ENCODE data around the gene RAB7B.

Gene RAB7B

DNA sequence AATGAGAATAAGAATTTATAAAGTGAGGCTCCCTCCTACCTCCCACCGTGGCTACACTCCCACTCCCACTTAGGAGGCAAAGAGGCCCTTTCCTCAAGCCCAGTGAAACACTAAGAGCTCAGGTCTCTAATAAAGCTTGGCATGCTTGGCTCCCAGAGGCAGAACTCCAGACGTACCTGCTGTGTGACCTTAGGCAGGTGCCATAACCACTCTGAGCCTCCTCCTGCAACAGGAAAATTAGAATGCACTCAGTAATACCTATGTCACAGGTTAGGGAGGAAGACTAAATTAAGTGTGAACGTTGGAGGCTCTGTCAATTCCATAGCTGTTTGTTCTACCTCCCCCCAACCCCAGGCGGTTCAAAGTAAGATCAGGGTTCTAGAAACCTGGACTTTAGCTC, 43.4 kb downstream of the RAB7B start:
- H4K91ac ChIP-seq (ENCODE audit: low read depth, low read length, poor library complexity): no peak overlapping the region
- peak overlapping the region; percentile 39 for H3K18ac ChIP-seq (ENCODE audit: low read length)
- H3K79me1 ChIP-seq (ENCODE audit: low read depth, low read length): no peaks in the 10 kb centered on the region
- H2BK5ac ChIP-seq (ENCODE audit: low read length): no peak overlapping the region
- no peaks in the 10 kb centered on the region for H3K36me3 ChIP-seq (replicated peaks in 1 of 2; ENCODE audit: control insufficient read depth in 2 of 2, insufficient read depth in 2 of 2, low read length in 2 of 2)
- peaks cover 0 to 23% (median 2%) of the 10 kb centered on the region in 3 experiments for H3K27me3 ChIP-seq (ENCODE audit: control insufficient read depth in 3 of 3, insufficient read depth in 3 of 3, low read depth in 1 of 3, low read length in 3 of 3)
- H3K27ac ChIP-seq (replicated peaks; ENCODE audit: low read length): no peak overlapping the region
- peaks cover 4 to 12% of the 10 kb centered on the region in 2 donors for H3K4me1 ChIP-seq (ENCODE audit: control insufficient read depth in 2 of 2, insufficient read depth in 1 of 2, low read depth in 1 of 2, low read length in 2 of 2)
- no peak overlapping the region for H2AK5ac ChIP-seq (ENCODE audit: low read depth, low read length)
- H2BK15ac ChIP-seq (ENCODE audit: low read length): no peak overlapping the region
- H2BK120ac ChIP-seq (ENCODE audit: low read depth, low read length): no peak overlapping the region
- no peak overlapping the region for H3K4me2 ChIP-seq (ENCODE audit: insufficient read depth, low read length, poor library complexity, severe bottlenecking)
- no peak for DNase-seq (ENCODE audit: low spot score)
- no peak overlapping the region for H3K4ac ChIP-seq (ENCODE audit: low read length)
- no CpG with 5 or more reads among the region's 4 CpGs for WGBS, 2 donors (ENCODE audit: extremely low coverage in 2 of 2, insufficient read length in 2 of 2, insufficient replicate concordance in 1 of 2)
- no peak overlapping the region for H3K4me3 ChIP-seq (ENCODE audit: low read length in 2 of 2)
- no peak overlapping the region for H3K23ac ChIP-seq (ENCODE audit: low read depth, low read length, poor library complexity)
- H3K9me3 ChIP-seq (replicated peaks in 1 of 2; ENCODE audit: control insufficient read depth in 2 of 2, insufficient read depth in 1 of 2, low read depth in 1 of 2, low read length in 2 of 2): no peaks in the 10 kb centered on the region
- H3K14ac ChIP-seq (ENCODE audit: low read length): no peak overlapping the region
- H2BK12ac ChIP-seq (ENCODE audit: low read length): no peak overlapping the region
- H2AFZ ChIP-seq (ENCODE audit: low read length): no peak overlapping the region
- no peak overlapping the region for H3K9ac ChIP-seq (ENCODE audit: low read depth, low read length, poor library complexity)
- H4K8ac ChIP-seq (ENCODE audit: low read depth, low read length): no peak overlapping the region

DNA sequence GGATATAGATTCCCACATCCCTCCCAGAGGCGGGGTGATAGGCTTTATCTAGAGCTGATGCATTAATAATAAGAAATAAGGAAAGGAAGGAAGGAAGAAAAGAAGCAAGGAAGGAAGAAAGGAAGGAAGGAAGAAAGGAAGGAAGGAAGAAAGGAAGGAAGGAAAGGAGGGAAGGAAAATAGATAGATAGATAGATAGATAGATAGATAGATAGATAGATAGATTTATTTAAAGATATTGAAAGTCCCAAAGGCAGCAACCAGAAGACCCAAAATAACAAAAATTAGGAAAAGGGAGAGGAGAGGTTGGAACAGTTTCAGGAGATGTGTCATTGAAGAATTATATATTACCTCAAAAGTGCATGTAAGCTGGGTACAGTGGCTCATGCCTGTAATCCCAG, 47.7 kb downstream of the RAB7B start:
- no CpG with 5 or more reads among the region's 1 CpG for WGBS, 2 donors (ENCODE audit: extremely low coverage in 2 of 2, insufficient read length in 2 of 2, insufficient replicate concordance in 1 of 2)
- no peak overlapping the region for H3K4me2 ChIP-seq (ENCODE audit: insufficient read depth, low read length, poor library complexity, severe bottlenecking)
- H4K91ac ChIP-seq (ENCODE audit: low read depth, low read length, poor library complexity): no peak overlapping the region
- no peak overlapping the region for H3K14ac ChIP-seq (ENCODE audit: low read length)
- no peak overlapping the region for H3K4ac ChIP-seq (ENCODE audit: low read length)
- no peak overlapping the region for H4K8ac ChIP-seq (ENCODE audit: low read depth, low read length)
- H2BK12ac ChIP-seq (ENCODE audit: low read length): no peak overlapping the region
- H3K23ac ChIP-seq (ENCODE audit: low read depth, low read length, poor library complexity): no peak overlapping the region
- H3K27ac ChIP-seq (replicated peaks; ENCODE audit: low read length): no peak overlapping the region
- no peak overlapping the region for H2BK15ac ChIP-seq (ENCODE audit: low read length)
- H2AFZ ChIP-seq (ENCODE audit: low read length): no peak overlapping the region
- no peak overlapping the region for H3K9ac ChIP-seq (ENCODE audit: low read depth, low read length, poor library complexity)
- H3K9me3 ChIP-seq (replicated peaks in 1 of 2; ENCODE audit: control insufficient read depth in 2 of 2, insufficient read depth in 1 of 2, low read depth in 1 of 2, low read length in 2 of 2): no peaks in the 10 kb centered on the region
- H3K79me1 ChIP-seq (ENCODE audit: low read depth, low read length): no peaks in the 10 kb centered on the region
- no peak for DNase-seq (ENCODE audit: low spot score)
- H2BK5ac ChIP-seq (ENCODE audit: low read length): no peak overlapping the region
- no peak overlapping the region for H2AK5ac ChIP-seq (ENCODE audit: low read depth, low read length)
- peaks cover 0 to 26% (median 2%) of the 10 kb centered on the region in 3 experiments for H3K27me3 ChIP-seq (ENCODE audit: control insufficient read depth in 3 of 3, insufficient read depth in 3 of 3, low read depth in 1 of 3, low read length in 3 of 3)
- H3K4me3 ChIP-seq (ENCODE audit: low read length in 2 of 2): no peak overlapping the region
- H3K4me1 ChIP-seq (ENCODE audit: control insufficient read depth in 2 of 2, insufficient read depth in 1 of 2, low read depth in 1 of 2, low read length in 2 of 2): peaks cover 0 to 3% of the 10 kb centered on the region in 2 donors
- H3K36me3 ChIP-seq (replicated peaks in 1 of 2; ENCODE audit: control insufficient read depth in 2 of 2, insufficient read depth in 2 of 2, low read length in 2 of 2): no peaks in the 10 kb centered on the region
- no peak overlapping the region for H3K18ac ChIP-seq (ENCODE audit: low read length)
- no peak overlapping the region for H2BK120ac ChIP-seq (ENCODE audit: low read depth, low read length)

- Histone ChIP-seq H3K4ac (ENCODE audit: low read length) (no peak overlapping the region), H3K27me3 (ENCODE audit: control insufficient read depth in 3 of 3, insufficient read depth in 3 of 3, low read depth in 1 of 3, low read length in 3 of 3) (peaks cover 0 to 29% (median 2%) of the 10 kb centered on the region in 3 experiments), H2BK15ac (ENCODE audit: low read length) (no peak overlapping the region), H3K23ac (ENCODE audit: low read depth, low read length, poor library complexity) (no peak overlapping the region), H3K79me1 (ENCODE audit: low read depth, low read length) (no peaks in the 10 kb centered on the region), H3K9me3 (replicated peaks in 1 of 2; ENCODE audit: control insufficient read depth in 2 of 2, insufficient read depth in 1 of 2, low read depth in 1 of 2, low read length in 2 of 2) (no peaks in the 10 kb centered on the region), H2AFZ (ENCODE audit: low read length) (no peak overlapping the region), H3K14ac (ENCODE audit: low read length) (no peak overlapping the region), H2BK5ac (ENCODE audit: low read length) (no peak overlapping the region), H4K91ac (ENCODE audit: low read depth, low read length, poor library complexity) (no peak overlapping the region), H3K18ac (ENCODE audit: low read length) (no peak overlapping the region), H3K36me3 (replicated peaks in 1 of 2; ENCODE audit: control insufficient read depth in 2 of 2, insufficient read depth in 2 of 2, low read length in 2 of 2) (no peaks in the 10 kb centered on the region), H2BK120ac (ENCODE audit: low read depth, low read length) (no peak overlapping the region), H3K9ac (ENCODE audit: low read depth, low read length, poor library complexity) (peak overlapping the region; percentile 61), H2AK5ac (ENCODE audit: low read depth, low read length) (no peak overlapping the region), H3K4me2 (ENCODE audit: insufficient read depth, low read length, poor library complexity, severe bottlenecking) (no peak overlapping the region), H3K4me1 (ENCODE audit: control insufficient read depth in 2 of 2, insufficient read depth in 1 of 2, low read depth in 1 of 2, low read length in 2 of 2) (peaks cover 0 to 3% of the 10 kb centered on the region in 2 donors), H3K27ac (replicated peaks; ENCODE audit: low read length) (no peak overlapping the region), H3K4me3 (ENCODE audit: low read length in 2 of 2) (no peak overlapping the region), H2BK12ac (ENCODE audit: low read length) (no peak overlapping the region), H4K8ac (ENCODE audit: low read depth, low read length) (no peak overlapping the region)
- WGBS, 2 donors (ENCODE audit: extremely low coverage in 2 of 2, insufficient read length in 2 of 2, insufficient replicate concordance in 1 of 2): no CpG with 5 or more reads among the region's 11 CpGs
- no peak for DNase-seq (ENCODE audit: low spot score)
These were observed 48.3 kb downstream of the RAB7B start for GRCh38 chr1:205954819-205955404.

DNA sequence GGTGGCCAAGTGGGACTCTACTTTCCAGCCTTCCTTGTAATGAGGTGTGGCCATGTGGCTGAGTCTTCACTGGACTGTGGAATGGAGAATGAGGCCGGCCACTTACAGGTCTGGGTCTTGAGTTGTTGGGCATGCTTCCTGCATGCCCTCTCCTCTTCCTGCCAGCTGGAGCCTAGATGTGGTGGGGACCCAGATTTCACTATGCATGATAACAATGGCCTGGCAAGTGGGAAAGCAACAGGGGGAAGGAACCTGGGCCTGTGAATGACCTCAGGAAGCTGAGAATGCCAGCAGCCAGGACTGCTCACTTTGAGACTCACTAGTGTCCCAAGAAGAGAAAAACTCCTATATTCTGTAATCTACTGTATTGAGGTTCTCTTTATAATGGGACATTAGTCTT, 51.4 kb downstream of the RAB7B start:
- Histone ChIP-seq H3K9me3 (replicated peaks in 1 of 2; ENCODE audit: control insufficient read depth in 2 of 2, insufficient read depth in 1 of 2, low read depth in 1 of 2, low read length in 2 of 2) (no peaks in the 10 kb centered on the region), H3K9ac (ENCODE audit: low read depth, low read length, poor library complexity) (no peak overlapping the region), H2BK15ac (ENCODE audit: low read length) (no peak overlapping the region), H3K23ac (ENCODE audit: low read depth, low read length, poor library complexity) (no peak overlapping the region), H2AFZ (ENCODE audit: low read length) (no peak overlapping the region), H3K4ac (ENCODE audit: low read length) (no peak overlapping the region), H3K36me3 (replicated peaks in 1 of 2; ENCODE audit: control insufficient read depth in 2 of 2, insufficient read depth in 2 of 2, low read length in 2 of 2) (no peaks in the 10 kb centered on the region), H3K4me2 (ENCODE audit: insufficient read depth, low read length, poor library complexity, severe bottlenecking) (no peak overlapping the region), H2BK5ac (ENCODE audit: low read length) (no peak overlapping the region), H2AK5ac (ENCODE audit: low read depth, low read length) (no peak overlapping the region), H3K27me3 (ENCODE audit: control insufficient read depth in 3 of 3, insufficient read depth in 3 of 3, low read depth in 1 of 3, low read length in 3 of 3) (peaks cover 0 to 31% (median 2%) of the 10 kb centered on the region in 3 experiments), H3K18ac (ENCODE audit: low read length) (peak overlapping the region; percentile 5), H3K79me1 (ENCODE audit: low read depth, low read length) (no peaks in the 10 kb centered on the region), H3K4me3 (ENCODE audit: low read length in 2 of 2) (no peak overlapping the region), H4K8ac (ENCODE audit: low read depth, low read length) (no peak overlapping the region), H4K91ac (ENCODE audit: low read depth, low read length, poor library complexity) (no peak overlapping the region), H3K4me1 (ENCODE audit: control insufficient read depth in 2 of 2, insufficient read depth in 1 of 2, low read depth in 1 of 2, low read length in 2 of 2) (peaks cover 0 to 2% of the 10 kb centered on the region in 2 donors), H2BK12ac (ENCODE audit: low read length) (no peak overlapping the region), H3K27ac (replicated peaks; ENCODE audit: low read length) (no peak overlapping the region), H3K14ac (ENCODE audit: low read length) (no peak overlapping the region), H2BK120ac (ENCODE audit: low read depth, low read length) (no peak overlapping the region)
- no CpG with 5 or more reads among the region's 1 CpG for WGBS, 2 donors (ENCODE audit: extremely low coverage in 2 of 2, insufficient read length in 2 of 2, insufficient replicate concordance in 1 of 2)
- no peak for DNase-seq (ENCODE audit: low spot score)

Measured in neuronal stem cell (in vitro differentiated cells).